Gastroesophageal sphincter (tissue), 3 donors: Measurements from ENCODE around the gene TCF7L2.

Experiments
- POLR2A ChIP-seq, 2 donors: fragments of 450-650 bp; IDR thresholded peaks; one replicate each; pipeline ENCODE4 v1.6.1; 2017; ENCODE audit warnings: antibody characterized with exemption in 2 of 2, mild to moderate bottlenecking in 2 of 2, moderate library complexity in 1 of 2
- POLR2AphosphoS5 ChIP-seq: sonication (generic); formaldehyde crosslinking; IDR thresholded peaks from one replicate; pipeline ENCODE4 v1.6.1; 2017; ENCODE audit warnings: antibody characterized with exemption
- TF ChIP-seq, protein P1 (sequence below), 4 experiments: fragments of 200-600 bp in 2 of 4; fragments of 450-650 bp in 2 of 4; sonication (generic) in 1 of 4; IDR thresholded peaks; one replicate each; pipeline ENCODE4 v1.5.1; 2017 to 2019; ENCODE audit warnings: antibody characterized with exemption in 4 of 4, mild to moderate bottlenecking in 2 of 4, moderate library complexity in 2 of 4

DNA sequence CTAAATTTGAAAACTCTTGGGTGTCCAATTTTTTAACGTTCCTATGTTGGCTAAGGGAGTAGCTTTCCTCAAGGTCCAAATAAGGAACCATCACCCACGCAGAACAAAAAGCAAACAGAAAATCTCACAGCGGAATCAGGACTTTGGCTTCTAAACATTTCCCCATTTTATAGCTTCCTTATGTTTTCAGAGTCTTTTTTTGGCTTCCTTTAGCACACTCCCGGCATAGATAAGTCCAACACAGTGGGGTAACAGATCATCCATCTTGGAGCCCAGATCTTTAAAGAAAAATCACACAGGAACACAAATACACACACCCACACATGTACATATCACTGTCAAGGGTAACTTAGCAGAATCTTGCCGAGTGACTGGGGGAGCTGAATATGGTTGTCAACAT is 4.2 kb upstream of the TCF7L2 start:
- TF ChIP-seq, protein P1, sequence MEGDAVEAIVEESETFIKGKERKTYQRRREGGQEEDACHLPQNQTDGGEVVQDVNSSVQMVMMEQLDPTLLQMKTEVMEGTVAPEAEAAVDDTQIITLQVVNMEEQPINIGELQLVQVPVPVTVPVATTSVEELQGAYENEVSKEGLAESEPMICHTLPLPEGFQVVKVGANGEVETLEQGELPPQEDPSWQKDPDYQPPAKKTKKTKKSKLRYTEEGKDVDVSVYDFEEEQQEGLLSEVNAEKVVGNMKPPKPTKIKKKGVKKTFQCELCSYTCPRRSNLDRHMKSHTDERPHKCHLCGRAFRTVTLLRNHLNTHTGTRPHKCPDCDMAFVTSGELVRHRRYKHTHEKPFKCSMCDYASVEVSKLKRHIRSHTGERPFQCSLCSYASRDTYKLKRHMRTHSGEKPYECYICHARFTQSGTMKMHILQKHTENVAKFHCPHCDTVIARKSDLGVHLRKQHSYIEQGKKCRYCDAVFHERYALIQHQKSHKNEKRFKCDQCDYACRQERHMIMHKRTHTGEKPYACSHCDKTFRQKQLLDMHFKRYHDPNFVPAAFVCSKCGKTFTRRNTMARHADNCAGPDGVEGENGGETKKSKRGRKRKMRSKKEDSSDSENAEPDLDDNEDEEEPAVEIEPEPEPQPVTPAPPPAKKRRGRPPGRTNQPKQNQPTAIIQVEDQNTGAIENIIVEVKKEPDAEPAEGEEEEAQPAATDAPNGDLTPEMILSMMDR (IDR thresholded peaks at IDR 0.05) = no peak
- TF ChIP-seq POLR2A (IDR thresholded peaks at IDR 0.05) (no peak), POLR2AphosphoS5 (no peak)
